HG03457 (cell line): ENCODE data around the gene BTD.
A peak's percentile ranks its signal among the peaks of the same experiment; 100 is the strongest.
"Not testable (repeated sequence)": the region's sequence is repeated elsewhere in the genome, so short reads cannot be mapped to it uniquely, and the experiment has no call there.

ENCODE experiments used
- ATAC-seq: cut with Tn5 transposase; IDR thresholded peaks from one replicate; pipeline ENCODE4 v1.9.1; 2021; ENCODE audit warnings: moderate number of reproducible peaks; ENCODE audit not compliant: unreplicated experiment

The BTD gene

GRCh38 chr3:15602146-15602536 lies 596 bp downstream of the BTD start:
- peak; percentile 9 for ATAC-seq

GRCh38 chr3:15602816-15603215 lies 1.3 kb downstream of the BTD start:
- not testable (repeated sequence) for ATAC-seq

GRCh38 chr3:15604584-15604983 lies 3.0 kb downstream of the BTD start:
- ATAC-seq = not testable (repeated sequence)

- ATAC-seq = no peak
Observed at GRCh38 chr3:15606434-15606891, 4.9 kb downstream of the BTD start.

- no peak for ATAC-seq
Observed at GRCh38 chr3:15610082-15610759, 8.7 kb downstream of the BTD start.

- no peak for ATAC-seq
Observed at GRCh38 chr3:15611018-15611417, 9.5 kb downstream of the BTD start.

GRCh38 chr3:15612001-15612400 lies 10.5 kb downstream of the BTD start:
- no peak for ATAC-seq

GRCh38 chr3:15614958-15615357 lies 13.4 kb downstream of the BTD start:
- ATAC-seq = no peak

GRCh38 chr3:15616053-15616452 lies 14.5 kb downstream of the BTD start:
- no peak for ATAC-seq

GRCh38 chr3:15619659-15620464 lies 18.3 kb downstream of the BTD start:
- ATAC-seq = not testable (repeated sequence)

- ATAC-seq = no peak
Observed at GRCh38 chr3:15623535-15624440, 22.2 kb downstream of the BTD start.

GRCh38 chr3:15628967-15629366 lies 27.4 kb downstream of the BTD start:
- no peak for ATAC-seq

- peak; percentile 89 for ATAC-seq
Observed at GRCh38 chr3:15629860-15630597, 28.5 kb downstream of the BTD start.

- no peak for ATAC-seq
Observed at GRCh38 chr3:15630646-15631350, 29.3 kb downstream of the BTD start.

- no peak for ATAC-seq
Observed at GRCh38 chr3:15631426-15632211, 30.1 kb downstream of the BTD start.

- ATAC-seq = no peak
Observed at GRCh38 chr3:15632212-15632580, 30.7 kb downstream of the BTD start.

- no peak for ATAC-seq
Observed at GRCh38 chr3:15633159-15633558, 31.6 kb downstream of the BTD start.

- ATAC-seq = no peak
Observed at GRCh38 chr3:15633766-15634598, 32.4 kb downstream of the BTD start.
